Mononuclear cell (primary cell): ENCODE data around the gene SYT12. TPM values are rescaled to one million over a fixed set of nuclear protein-coding genes. Genes with fewer than 3 reads are reported as not detected.

Experiments used
- H3K27me3 ChIP-seq: 2 replicates; pipeline ENCODE4 v1.6.0; 2011; ENCODE audit warnings: low read length, control low read depth; ENCODE audit not compliant: insufficient read depth
- H3K4me1 ChIP-seq: 2 replicates; pipeline ENCODE4 v1.5.1; 2011; ENCODE audit warnings: mild to moderate bottlenecking, low read length, control low read depth; ENCODE audit not compliant: insufficient read depth
- H3K4me3 ChIP-seq: 2 replicates; pipeline ENCODE4 v1.5.1; 2011; ENCODE audit warnings: mild to moderate bottlenecking, low read length, moderate library complexity
- H3K9me3 ChIP-seq: 2 replicates; pipeline ENCODE4 v1.5.1; 2011; ENCODE audit warnings: low read depth, mild to moderate bottlenecking, control low read depth, low read length
- total RNA-seq: library from RNA; depleted of rRNA; stranded (reverse); fragments of >200 nt; gene quantifications from one replicate; pipeline ENCODE4 v1.2.3, GENCODE V29; 2012

The SYT12 gene
- 0.10 TPM for total RNA-seq

- Histone ChIP-seq H3K4me3 (no peak within 1 kb of the TSS), H3K9me3 (no peaks in the 10 kb centered on the region), H3K4me1 (peaks cover 31% of the 10 kb centered on the region), H3K27me3 (peaks cover 36% of the 10 kb centered on the region)
Measured at GRCh38 chr11:67022961-67023956, at the start of gene SYT12. Gene SYT12, plus strand, starts transcription at chr11:67023134. Its CDS starts 7,011 bp downstream, at chr11:67030145.

- no peaks in the 10 kb centered on the region for H3K9me3 ChIP-seq
- H3K4me1 ChIP-seq, result peaks cover 23% of the 10 kb centered on the region
- no peaks in the 10 kb centered on the region for H3K27me3 ChIP-seq
- H3K4me3 ChIP-seq, result no peak overlapping the region
Measured at GRCh38 chr11:66973956-66974580, 48.9 kb upstream of the SYT12 start.

- no peaks in the 10 kb centered on the region for H3K27me3 ChIP-seq
- H3K4me1 ChIP-seq, result peaks cover 21% of the 10 kb centered on the region
- H3K9me3 ChIP-seq, result no peaks in the 10 kb centered on the region
- no peak within 1 kb of the TSS for H3K4me3 ChIP-seq
Measured at GRCh38 chr11:66974724-66975404, 48.1 kb upstream of the SYT12 start, which contains the start of gene C11orf86. Gene C11orf86, plus strand, starts transcription at chr11:66975304. Its CDS starts 59 bp downstream, at chr11:66975363.

- Histone ChIP-seq H3K4me1 (peaks cover 14% of the 10 kb centered on the region), H3K27me3 (no peaks in the 10 kb centered on the region), H3K9me3 (no peaks in the 10 kb centered on the region), H3K4me3 (no peak overlapping the region)
Measured at GRCh38 chr11:66975405-66976027, 47.4 kb upstream of the SYT12 start.

- H3K4me3 ChIP-seq, result no peak overlapping the region
- H3K27me3 ChIP-seq, result no peaks in the 10 kb centered on the region
- H3K4me1 ChIP-seq, result peaks cover 11% of the 10 kb centered on the region
- no peaks in the 10 kb centered on the region for H3K9me3 ChIP-seq
Measured at GRCh38 chr11:66976028-66976467, 46.9 kb upstream of the SYT12 start.

GRCh38 chr11:66976925-66977324 is 46.0 kb upstream of the SYT12 start:
- H3K9me3 ChIP-seq, result no peaks in the 10 kb centered on the region
- peaks cover 9% of the 10 kb centered on the region for H3K4me1 ChIP-seq
- H3K27me3 ChIP-seq, result no peaks in the 10 kb centered on the region
- no peak overlapping the region for H3K4me3 ChIP-seq

GRCh38 chr11:66978229-66978628 is 44.7 kb upstream of the SYT12 start:
- no peaks in the 10 kb centered on the region for H3K9me3 ChIP-seq
- no peak overlapping the region for H3K4me3 ChIP-seq
- H3K4me1 ChIP-seq, result peaks cover 11% of the 10 kb centered on the region
- no peaks in the 10 kb centered on the region for H3K27me3 ChIP-seq

- Histone ChIP-seq H3K4me3 (no peak overlapping the region), H3K4me1 (peaks cover 11% of the 10 kb centered on the region), H3K27me3 (no peaks in the 10 kb centered on the region), H3K9me3 (no peaks in the 10 kb centered on the region)
Measured at GRCh38 chr11:66978717-66979116, 44.2 kb upstream of the SYT12 start.

- Histone ChIP-seq H3K4me3 (no peak overlapping the region), H3K27me3 (no peaks in the 10 kb centered on the region), H3K4me1 (peaks cover 11% of the 10 kb centered on the region), H3K9me3 (no peaks in the 10 kb centered on the region)
Measured at GRCh38 chr11:66979336-66979980, 43.5 kb upstream of the SYT12 start.

- Histone ChIP-seq H3K4me1 (peaks cover 11% of the 10 kb centered on the region), H3K27me3 (no peaks in the 10 kb centered on the region), H3K9me3 (no peaks in the 10 kb centered on the region), H3K4me3 (no peak overlapping the region)
Measured at GRCh38 chr11:66981976-66982578, 40.9 kb upstream of the SYT12 start.

- peaks cover 11% of the 10 kb centered on the region for H3K4me1 ChIP-seq
Measured at GRCh38 chr11:66983275-66983924, 39.5 kb upstream of the SYT12 start.

GRCh38 chr11:66985508-66986177 is 37.3 kb upstream of the SYT12 start:
- no peaks in the 10 kb centered on the region for H3K9me3 ChIP-seq
- no peaks in the 10 kb centered on the region for H3K27me3 ChIP-seq
- H3K4me1 ChIP-seq, result peaks cover 11% of the 10 kb centered on the region
- H3K4me3 ChIP-seq, result no peak overlapping the region

More at GRCh38 chr11:66983275-66983924, 39.5 kb upstream of the SYT12 start:
- H3K9me3 ChIP-seq, result no peaks in the 10 kb centered on the region
- H3K4me3 ChIP-seq, result no peak overlapping the region
- no peaks in the 10 kb centered on the region for H3K27me3 ChIP-seq

- H3K27me3 ChIP-seq, result no peaks in the 10 kb centered on the region
- peaks cover 11% of the 10 kb centered on the region for H3K4me1 ChIP-seq
- no peak overlapping the region for H3K4me3 ChIP-seq
Measured at GRCh38 chr11:66986178-66986545, 36.8 kb upstream of the SYT12 start.

More at GRCh38 chr11:66986178-66986545, 36.8 kb upstream of the SYT12 start:
- H3K9me3 ChIP-seq, result no peaks in the 10 kb centered on the region
